ENCODE measurements around the gene SLCO3A1.

The SLCO3A1 gene

DNA sequence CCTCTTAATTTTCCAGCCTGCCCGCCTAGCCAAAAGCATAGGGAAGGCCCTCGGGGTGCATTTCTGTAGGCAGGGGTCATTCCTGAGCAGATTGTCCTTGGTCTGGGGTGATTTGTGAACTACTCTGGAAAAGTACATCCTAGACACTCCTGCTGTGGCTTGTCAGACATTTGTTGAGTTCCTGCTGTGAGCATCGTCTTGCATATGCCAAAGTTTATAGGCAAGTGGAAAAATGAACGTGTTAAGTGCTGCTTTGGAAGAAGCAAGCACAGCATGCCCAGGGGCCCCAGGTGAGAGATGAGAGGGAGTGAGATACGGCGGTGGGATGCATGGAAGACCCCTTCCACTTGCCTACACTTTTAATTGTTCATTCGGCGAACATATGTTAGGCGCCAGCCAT lies 302.4 kb downstream of the SLCO3A1 start:
- DNase-seq (ENCODE audit: low read depth) = no peak
- H3K4me3 ChIP-seq (ENCODE audit: low read length) = no peak overlapping the region
- TF ChIP-seq, protein P1, sequence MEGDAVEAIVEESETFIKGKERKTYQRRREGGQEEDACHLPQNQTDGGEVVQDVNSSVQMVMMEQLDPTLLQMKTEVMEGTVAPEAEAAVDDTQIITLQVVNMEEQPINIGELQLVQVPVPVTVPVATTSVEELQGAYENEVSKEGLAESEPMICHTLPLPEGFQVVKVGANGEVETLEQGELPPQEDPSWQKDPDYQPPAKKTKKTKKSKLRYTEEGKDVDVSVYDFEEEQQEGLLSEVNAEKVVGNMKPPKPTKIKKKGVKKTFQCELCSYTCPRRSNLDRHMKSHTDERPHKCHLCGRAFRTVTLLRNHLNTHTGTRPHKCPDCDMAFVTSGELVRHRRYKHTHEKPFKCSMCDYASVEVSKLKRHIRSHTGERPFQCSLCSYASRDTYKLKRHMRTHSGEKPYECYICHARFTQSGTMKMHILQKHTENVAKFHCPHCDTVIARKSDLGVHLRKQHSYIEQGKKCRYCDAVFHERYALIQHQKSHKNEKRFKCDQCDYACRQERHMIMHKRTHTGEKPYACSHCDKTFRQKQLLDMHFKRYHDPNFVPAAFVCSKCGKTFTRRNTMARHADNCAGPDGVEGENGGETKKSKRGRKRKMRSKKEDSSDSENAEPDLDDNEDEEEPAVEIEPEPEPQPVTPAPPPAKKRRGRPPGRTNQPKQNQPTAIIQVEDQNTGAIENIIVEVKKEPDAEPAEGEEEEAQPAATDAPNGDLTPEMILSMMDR (conservative IDR thresholded peaks at IDR 0.05; ENCODE audit: low read depth, low read length) = no peak

DNA sequence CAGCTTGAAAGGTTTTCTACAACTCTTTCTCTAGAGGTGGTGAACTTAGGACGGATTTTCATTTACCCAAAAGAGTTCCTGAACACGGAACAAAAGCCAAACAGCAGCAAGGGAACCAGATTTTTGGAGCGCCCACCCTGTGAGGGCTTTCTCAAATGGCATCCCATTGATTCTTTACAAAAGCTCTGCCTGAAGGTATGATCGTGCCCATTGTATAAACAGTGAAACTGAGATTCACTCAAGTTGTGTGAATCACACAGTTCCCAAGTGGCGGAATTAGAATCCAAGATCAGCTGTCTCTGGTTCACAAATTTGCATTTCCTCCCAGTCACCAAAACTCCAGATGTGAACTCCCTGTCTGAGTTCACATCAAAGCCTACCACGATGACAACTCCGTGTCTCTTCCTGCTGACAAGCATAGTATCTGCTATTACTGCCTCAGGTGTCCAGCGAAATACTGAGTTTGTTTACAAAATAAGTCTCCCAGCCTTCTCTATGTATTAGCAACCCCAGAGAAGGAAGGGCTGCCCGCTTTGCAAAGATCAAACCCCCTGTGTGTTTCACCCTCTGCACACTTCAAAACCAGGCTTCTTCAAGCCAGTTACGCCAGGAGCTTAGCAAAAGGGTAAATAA lies 304.3 kb downstream of the SLCO3A1 start:
- TF ChIP-seq, protein P1 (conservative IDR thresholded peaks at IDR 0.05; ENCODE audit: low read depth, low read length) = no peak
- H3K4me3 ChIP-seq (ENCODE audit: low read length) = no peak overlapping the region
- no peak for DNase-seq (ENCODE audit: low read depth)

DNA sequence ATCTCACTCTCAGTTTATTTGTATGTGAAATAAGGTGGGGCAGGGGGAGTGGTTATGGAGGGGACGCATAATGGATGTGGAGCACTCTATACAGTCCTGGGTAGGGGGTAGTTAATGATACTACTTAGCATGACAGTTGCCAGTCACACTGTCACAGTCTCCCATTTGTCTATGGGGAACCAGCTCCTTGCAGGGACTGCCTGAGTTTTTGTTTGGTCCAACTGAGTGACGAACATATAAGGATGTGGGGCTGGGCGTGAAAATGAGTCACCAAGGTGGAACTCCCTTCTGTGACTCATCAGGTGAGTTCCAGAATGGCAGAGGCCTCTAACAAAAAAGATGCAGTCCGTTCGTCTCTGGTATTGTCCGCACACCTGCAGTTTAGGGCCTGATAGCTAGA lies 304.9 kb downstream of the SLCO3A1 start:
- no peak overlapping the region for H3K4me3 ChIP-seq (ENCODE audit: low read length)
- TF ChIP-seq, protein P1 (conservative IDR thresholded peaks at IDR 0.05; ENCODE audit: low read depth, low read length) = no peak
- no peak for DNase-seq (ENCODE audit: low read depth)

DNA sequence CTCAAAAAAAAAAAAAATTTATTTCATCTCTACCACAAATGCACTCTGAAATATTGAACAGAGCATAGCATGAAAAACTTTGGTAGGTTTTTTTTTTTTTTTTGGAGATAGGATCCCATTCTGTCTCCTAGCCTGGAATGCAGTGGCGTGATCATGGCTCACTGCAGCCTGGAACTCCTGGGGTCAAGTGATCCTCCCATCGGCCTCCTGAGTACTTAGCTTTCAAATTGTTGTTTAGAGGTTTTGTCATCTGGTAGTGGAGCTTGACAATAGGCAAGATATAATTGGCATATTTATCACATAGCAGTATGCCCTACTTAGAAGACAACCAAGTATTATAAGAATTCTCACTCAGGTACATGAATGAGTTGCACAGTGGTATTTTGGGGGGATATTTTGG lies 306.0 kb downstream of the SLCO3A1 start:
- no peak overlapping the region for H3K4me3 ChIP-seq (ENCODE audit: low read length)
- TF ChIP-seq, protein P1 (conservative IDR thresholded peaks at IDR 0.05; ENCODE audit: low read depth, low read length) = no peak
- no peak for DNase-seq (ENCODE audit: low read depth)

DNA sequence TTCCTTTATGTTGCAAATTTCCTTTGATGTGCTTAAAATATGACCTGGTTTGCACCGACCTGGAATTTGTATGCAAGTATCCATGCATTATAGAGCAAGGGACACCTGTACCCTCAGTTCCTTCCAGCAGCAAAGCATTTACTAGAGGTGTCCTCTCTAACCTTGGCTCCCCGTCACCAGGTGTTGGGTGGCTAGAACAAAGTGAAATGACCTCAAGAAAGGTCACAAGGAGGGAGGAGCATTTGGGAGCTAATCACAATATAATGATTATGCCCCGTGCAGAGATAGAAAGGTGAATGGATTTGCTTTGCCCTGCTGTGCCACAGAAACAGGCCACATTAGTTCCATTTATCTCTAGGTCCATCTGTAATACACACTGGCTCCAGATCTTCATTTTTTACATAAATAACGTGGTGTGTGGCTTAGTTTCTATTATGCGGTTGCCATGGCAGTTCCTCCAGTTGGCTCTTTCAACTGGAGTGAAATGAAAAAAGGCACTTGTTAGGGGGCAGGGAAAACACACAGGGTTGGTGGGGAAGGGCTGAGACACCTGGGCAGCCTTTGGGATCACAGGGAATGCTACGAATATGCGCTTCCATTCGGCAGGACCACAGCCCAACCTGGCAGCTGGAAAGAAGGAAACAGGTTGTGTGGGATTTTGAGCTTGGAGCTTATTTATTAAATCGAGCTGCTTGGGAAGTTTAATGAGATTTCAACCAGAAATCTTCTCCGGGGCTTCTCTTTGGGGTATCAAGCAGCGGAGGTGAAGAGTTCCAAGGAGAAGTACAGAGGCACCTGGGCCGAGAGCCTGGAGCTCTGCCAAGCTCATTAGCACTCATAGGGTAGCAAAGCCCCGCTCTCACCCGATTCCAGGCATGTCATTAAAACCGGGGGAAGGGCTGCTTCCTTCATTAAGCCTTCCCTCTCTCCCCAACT lies 306.7 kb downstream of the SLCO3A1 start:
- no peak overlapping the region for H3K4me3 ChIP-seq (ENCODE audit: low read length)
- DNase-seq (ENCODE audit: low read depth) = no peak
- TF ChIP-seq, protein P1 (conservative IDR thresholded peaks at IDR 0.05; ENCODE audit: low read depth, low read length) = no peak

DNA sequence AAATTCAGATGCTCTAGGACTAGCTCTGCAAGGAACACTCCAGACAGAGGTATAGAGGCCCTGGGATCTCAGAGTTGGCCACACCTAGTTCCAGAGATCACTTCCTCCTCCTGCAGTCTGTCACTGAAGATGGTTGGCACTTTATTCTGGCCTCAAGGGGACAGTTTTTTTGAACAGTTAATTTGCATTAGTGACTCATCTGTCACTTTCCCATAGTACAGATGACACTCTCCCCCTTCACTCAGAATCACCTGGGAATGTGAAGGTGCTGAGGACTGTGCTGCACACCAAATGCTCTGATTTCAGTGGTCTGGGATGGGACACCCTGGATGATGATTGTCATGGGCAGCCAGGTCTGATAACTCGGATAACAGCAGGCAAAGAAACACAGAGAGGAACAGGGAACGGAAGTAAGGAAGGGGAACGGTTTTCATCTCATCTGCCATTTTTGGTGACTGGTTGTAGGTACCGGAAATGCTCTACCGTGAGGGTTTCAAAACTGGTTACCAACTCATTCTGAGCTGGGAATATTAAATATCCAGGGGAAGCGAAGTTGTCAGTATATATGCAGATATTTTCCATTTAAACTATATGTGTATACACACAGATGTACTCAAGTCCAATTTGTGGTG lies 307.6 kb downstream of the SLCO3A1 start:
- no peak overlapping the region for H3K4me3 ChIP-seq (ENCODE audit: low read length)
- TF ChIP-seq, protein P1 (conservative IDR thresholded peaks at IDR 0.05; ENCODE audit: low read depth, low read length) = no peak
- DNase-seq (ENCODE audit: low read depth) = no peak

Data from retinal pigment epithelial cell (primary cell).